HS-27A (cell line): Measurements from ENCODE around the gene NPIPB9.
"Not testable (repeated sequence)": the region's sequence is repeated elsewhere in the genome, so short reads cannot be mapped to it uniquely, and the experiment has no call there.

Source experiments
- DNase-seq: peaks from one replicate; pipeline ENCODE4 v3.0.0-alpha.2; 2012; ENCODE audit warnings: low read depth, missing footprints

The NPIPB9 gene

GRCh38 chr16:28751487-28751886 is at the start of gene NPIPB9:
NPIPB9 (plus strand) TSS chr16:28751787.
- DNase-seq, result not testable (repeated sequence)

GRCh38 chr16:28704246-28704645 is 47.3 kb upstream of the NPIPB9 start:
- not testable (repeated sequence) for DNase-seq

GRCh38 chr16:28711220-28712083 is 40.1 kb upstream of the NPIPB9 start, which contains the start of gene EIF3C:
EIF3C (plus strand) TSS chr16:28711464; CDS start chr16:28711687, 223 bp downstream.
- not testable (repeated sequence) for DNase-seq

- not testable (repeated sequence) for DNase-seq
Observed at GRCh38 chr16:28722852-28723650, 28.5 kb upstream of the NPIPB9 start.

- DNase-seq, result not testable (repeated sequence)
Observed at GRCh38 chr16:28731253-28731652, 20.3 kb upstream of the NPIPB9 start.

GRCh38 chr16:28732455-28733124 is 19.0 kb upstream of the NPIPB9 start:
- DNase-seq, result not testable (repeated sequence)

GRCh38 chr16:28739787-28740186 is 11.8 kb upstream of the NPIPB9 start:
- not testable (repeated sequence) for DNase-seq

GRCh38 chr16:28740631-28741030 is 11.0 kb upstream of the NPIPB9 start:
- not testable (repeated sequence) for DNase-seq

- DNase-seq, result not testable (repeated sequence)
Observed at GRCh38 chr16:28741295-28741694, 10.3 kb upstream of the NPIPB9 start.

GRCh38 chr16:28746618-28747350 is 4.8 kb upstream of the NPIPB9 start:
- not testable (repeated sequence) for DNase-seq

GRCh38 chr16:28749997-28750465 is 1.6 kb upstream of the NPIPB9 start:
- DNase-seq, result not testable (repeated sequence)

- DNase-seq, result not testable (repeated sequence)
Observed at GRCh38 chr16:28750469-28751067, 1.0 kb upstream of the NPIPB9 start.

- DNase-seq, result not testable (repeated sequence)
Observed at GRCh38 chr16:28781697-28782096, 30.1 kb downstream of the NPIPB9 start.

- DNase-seq, result not testable (repeated sequence)
Observed at GRCh38 chr16:28782357-28782756, 30.8 kb downstream of the NPIPB9 start.

- not testable (repeated sequence) for DNase-seq
Observed at GRCh38 chr16:28802235-28803019, 50.8 kb downstream of the NPIPB9 start.

- DNase-seq, result not testable (repeated sequence)
Observed at GRCh38 chr16:28807445-28808120, 56.0 kb downstream of the NPIPB9 start.

GRCh38 chr16:28820016-28820415 is 68.4 kb downstream of the NPIPB9 start:
- no peak for DNase-seq

- DNase-seq, result not testable (repeated sequence)
Observed at GRCh38 chr16:28820546-28820945, 69.0 kb downstream of the NPIPB9 start.

- DNase-seq, result no peak
Observed at GRCh38 chr16:28821874-28822519, 70.4 kb downstream of the NPIPB9 start.
